COR-L47 (cell line): ENCODE data around the gene ZBTB8A.
"Not testable (repeated sequence)": the region's sequence is repeated elsewhere in the genome, so short reads cannot be mapped to it uniquely, and the experiment has no call there.

Experiments used
- DNase-seq: peaks from one replicate; lab custom pipeline; 2025; lab: John Stamatoyannopoulos, UW

ZBTB8A gene

GRCh38 chr1:32538887-32539583, at the start of gene ZBTB8A:
ZBTB8A (plus strand) TSS chr1:32539427; CDS start chr1:32592932, 53,505 bp downstream.
- peak; percentile 64 for DNase-seq

- DNase-seq, result no peak
These were observed 49.3 kb upstream of the ZBTB8A start for GRCh38 chr1:32489774-32490454.

- DNase-seq, result no peak
These were observed 47.8 kb upstream of the ZBTB8A start for GRCh38 chr1:32491386-32491785.

DNA sequence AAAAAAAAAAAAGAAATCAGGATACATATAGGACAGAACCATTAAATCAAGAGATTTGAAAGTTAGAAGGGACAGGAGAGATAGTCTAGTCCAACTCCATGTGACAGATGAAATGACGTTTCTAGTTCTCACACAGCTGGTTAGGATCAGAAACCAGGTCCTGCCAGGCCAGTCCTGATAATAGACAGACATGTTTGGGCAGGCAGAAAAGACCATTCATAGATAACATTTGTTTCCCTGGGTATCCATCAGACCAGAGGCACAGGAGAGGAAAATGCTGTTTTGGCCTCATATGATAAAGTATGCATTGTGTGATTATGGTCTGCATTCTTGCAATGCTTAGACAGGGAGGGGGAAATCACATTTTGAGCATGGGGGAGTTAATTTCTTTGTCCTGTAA, 45.0 kb upstream of the ZBTB8A start:
- no peak for DNase-seq

GRCh38 chr1:32494711-32495337, 44.4 kb upstream of the ZBTB8A start:
- DNase-seq, result no peak

DNA sequence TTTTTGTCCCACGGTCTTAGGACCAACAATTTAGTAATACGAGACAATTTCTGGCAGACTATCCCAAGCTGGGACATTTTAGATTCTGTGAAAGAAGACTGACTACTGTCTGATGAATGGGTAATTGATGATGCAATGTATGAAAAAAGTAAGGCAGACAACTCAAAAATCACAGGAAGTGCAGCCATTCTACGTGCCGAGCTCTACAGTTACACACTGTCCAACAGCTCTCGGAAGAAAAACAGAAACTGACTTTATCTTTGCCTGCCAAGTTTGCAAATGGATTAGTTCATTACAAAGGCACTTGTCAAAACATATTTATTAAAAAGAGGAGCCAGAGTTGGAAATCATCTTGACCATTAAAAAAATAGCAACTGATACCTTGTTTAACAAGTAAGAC, 43.1 kb upstream of the ZBTB8A start:
- no peak for DNase-seq

- no peak for DNase-seq
These were observed 40.5 kb upstream of the ZBTB8A start for GRCh38 chr1:32498751-32499150.

DNA sequence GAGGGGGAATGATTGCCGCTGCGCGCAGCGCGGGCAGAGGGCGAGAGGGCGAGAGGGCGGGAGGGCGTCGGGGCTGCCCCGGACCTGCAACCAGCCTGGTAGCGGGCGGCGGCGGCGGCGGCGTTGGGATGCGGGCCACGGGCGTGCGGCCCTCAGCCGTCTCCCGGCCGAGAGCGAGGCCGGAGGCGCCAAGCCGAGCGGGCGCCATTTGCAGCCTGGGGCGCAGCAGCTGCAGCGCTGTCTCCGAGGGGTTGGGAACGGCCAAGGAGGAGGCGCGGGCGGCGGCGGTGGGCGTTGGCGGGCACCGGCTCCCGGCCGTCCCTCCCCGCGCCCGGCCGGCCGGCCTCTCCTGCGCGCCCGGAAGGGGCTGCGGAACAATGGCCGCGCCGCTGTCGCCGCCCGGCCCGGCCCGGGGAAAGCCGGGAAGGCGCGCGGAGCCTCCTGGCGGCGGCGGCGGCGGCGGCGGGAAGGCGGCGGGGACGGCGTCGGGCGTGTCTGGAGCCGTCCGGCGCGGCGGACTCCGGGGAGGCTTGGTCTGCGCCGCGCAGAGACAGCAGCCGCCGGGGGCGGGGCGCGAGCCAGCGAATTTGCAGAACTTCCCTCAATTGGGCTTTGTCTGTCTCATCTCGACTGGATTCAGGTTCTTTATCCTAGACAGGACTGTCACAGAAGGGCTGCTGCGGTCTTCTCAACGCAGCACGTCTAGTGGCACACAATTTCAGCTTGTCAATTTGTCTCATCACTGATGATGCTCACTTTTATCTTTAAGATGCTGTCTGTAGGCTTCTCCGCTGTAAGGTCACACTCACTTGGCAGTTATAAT, 38.6 kb upstream of the ZBTB8A start:
- DNase-seq, result peak; percentile 62

GRCh38 chr1:32501865-32502264, 37.4 kb upstream of the ZBTB8A start:
- DNase-seq, result no peak

DNA sequence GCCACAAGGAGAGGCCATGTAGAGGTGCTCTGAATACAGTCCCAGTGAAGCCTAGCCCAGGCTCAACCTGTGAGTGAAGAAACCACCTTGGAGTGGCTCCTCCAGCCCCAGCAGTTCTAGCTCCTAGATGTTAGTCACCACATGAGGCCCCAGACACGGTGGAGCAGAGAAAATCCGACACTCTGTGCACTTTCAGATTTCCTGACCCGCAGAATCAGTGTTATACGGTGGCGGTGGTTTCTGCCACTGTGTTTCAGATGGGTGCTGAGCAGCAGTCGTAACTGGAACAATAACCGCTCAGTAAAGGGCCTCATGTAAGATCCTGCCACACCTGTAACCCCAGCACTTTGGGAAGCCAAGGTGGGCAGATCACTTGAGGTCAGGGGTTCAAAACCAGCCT, 36.1 kb upstream of the ZBTB8A start:
- DNase-seq, result no peak

- DNase-seq, result no peak
These were observed 32.2 kb upstream of the ZBTB8A start for GRCh38 chr1:32507021-32507420.

DNA sequence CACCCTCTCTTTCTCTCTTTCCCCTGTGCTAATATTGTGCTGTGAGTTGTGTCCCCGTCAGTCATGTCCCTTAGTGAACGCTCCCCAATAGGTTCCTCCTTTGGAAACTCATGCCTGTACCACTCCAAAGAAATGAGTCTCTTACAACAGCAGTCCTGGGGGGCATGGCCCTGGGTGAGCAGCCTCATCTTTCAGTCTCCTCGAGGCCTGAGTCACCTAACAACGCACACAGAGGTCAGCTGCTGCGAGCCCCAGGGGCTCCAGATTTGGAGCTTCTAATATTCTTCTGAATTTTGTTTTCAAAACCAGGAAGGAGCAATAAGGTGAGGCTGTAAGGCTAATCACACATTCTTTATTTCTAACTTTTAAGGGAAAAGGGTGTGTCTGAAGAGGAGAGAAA, 30.5 kb upstream of the ZBTB8A start:
- no peak for DNase-seq

- DNase-seq, result no peak
These were observed 29.3 kb upstream of the ZBTB8A start for GRCh38 chr1:32509939-32510338.

GRCh38 chr1:32516402-32516801, 22.8 kb upstream of the ZBTB8A start:
- DNase-seq, result no peak

DNA sequence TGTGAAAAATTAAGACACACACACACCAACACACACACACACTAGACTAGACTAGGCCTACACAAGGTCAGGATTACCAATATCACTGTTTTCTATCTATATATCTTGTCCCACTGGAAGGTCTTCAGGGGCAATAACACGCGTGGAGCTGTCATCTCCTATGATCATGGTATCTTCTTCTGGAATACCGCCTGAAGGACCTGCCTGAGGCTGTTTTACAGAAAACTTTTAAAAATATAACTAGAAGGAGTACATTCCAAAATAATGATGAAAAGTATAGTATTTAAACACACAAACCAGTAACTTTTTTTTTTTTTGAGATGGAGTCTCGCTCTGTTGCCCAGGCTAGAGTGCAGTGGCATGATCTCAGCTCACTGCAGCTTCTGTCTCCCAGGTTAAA, 20.3 kb upstream of the ZBTB8A start:
- DNase-seq, result no peak

GRCh38 chr1:32521165-32521564, 18.1 kb upstream of the ZBTB8A start:
- DNase-seq, result no peak

DNA sequence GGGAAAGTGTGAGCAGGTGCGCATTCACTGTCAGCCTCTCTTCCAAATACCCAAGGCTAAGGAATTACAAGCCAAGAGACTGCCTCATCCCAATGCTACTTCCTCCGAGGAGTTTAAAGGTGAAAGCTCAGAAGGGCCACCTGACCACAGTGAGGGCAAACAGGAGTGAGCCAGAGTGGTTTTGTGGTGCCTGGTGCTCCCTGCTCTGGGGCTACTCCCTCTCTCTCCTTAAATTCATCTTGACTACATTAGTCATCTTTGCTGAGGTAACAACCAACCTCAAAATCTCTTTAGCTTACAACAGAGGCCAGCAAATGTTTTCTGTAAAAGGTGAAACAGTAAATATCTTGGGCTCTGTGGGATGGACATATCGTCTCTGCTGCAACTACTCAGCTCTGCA, 14.2 kb upstream of the ZBTB8A start:
- DNase-seq, result no peak

- DNase-seq, result no peak
These were observed 13.4 kb upstream of the ZBTB8A start for GRCh38 chr1:32525661-32526444.

DNA sequence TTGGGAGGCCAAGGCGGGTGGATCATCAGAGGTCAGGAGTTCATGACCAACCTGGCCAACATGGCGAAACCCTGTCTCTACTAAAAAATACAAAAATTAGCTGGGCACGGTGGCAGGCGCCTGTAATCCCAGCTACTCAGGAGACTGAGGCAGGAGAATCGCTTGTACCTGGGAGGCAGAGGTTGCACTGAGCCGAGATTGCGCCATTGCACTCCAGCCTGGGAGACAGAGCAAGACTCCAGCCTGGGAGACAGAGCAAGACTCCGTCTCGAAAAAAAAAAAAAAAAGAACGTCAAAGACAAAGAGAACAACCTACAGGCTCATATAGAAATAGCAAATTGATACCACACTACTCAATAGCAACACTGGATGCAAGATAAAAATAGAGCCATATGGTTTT, 10.7 kb upstream of the ZBTB8A start:
- DNase-seq, result not testable (repeated sequence)

DNA sequence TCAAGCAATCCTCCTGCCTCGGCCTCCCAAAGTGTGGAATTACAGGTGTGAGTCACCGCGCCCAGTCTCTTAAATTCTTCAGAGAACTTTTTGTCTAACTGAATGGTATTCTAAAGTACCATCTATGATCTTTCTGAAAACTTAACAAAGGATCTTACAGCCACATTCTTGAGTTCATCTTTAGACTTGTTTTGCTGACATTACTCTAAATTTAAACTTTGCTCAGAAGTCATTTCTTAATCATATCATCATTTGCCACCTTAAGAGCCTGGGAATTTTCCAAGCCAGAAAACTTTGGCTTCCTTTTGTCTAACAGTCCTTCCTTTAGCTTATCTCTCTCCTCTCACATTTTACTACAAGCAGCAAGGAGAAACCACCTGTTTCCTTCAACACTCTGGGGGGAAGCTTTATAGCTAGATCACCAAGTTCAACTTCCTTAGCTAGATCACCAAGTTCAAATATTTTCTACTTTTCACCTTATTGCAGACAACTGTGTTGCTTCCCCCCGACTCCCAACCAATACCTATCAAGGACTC, 5.4 kb upstream of the ZBTB8A start:
- no peak for DNase-seq

DNA sequence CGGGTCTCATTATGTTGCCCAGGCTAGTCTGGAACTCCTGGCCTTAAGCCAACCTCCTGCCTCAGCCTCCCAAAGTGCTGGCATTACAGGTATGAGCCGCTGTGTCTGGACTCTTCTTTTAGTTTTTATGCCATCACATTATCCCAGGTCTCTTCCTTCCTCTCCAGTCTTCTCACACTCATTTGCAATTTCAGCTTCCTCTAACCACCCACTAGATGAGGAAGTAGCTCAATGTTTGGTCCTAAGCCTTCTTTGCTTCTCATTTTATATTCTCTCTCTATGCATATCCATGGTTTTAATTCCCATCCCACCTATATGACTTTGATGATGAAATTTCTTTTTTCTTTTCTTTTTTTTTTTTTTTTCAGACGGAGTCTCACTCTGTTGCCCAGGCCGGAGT, 3.1 kb upstream of the ZBTB8A start:
- no peak for DNase-seq
